Lower lobe of right lung (tissue), 2 donors: ENCODE results near the gene GPR149. TPM values are rescaled to one million over a fixed set of nuclear protein-coding genes. Genes with fewer than 3 reads are reported as not detected.

Experiments used
- ATAC-seq, 2 donors: fragments of 200-7000 bp; cut with Tn5 transposase; one replicate each; pipeline ENCODE4 v1.9.1; 2020 to 2022; ENCODE audit warnings: mild to moderate bottlenecking in 2 of 2, moderate library complexity in 2 of 2
- DNase-seq: peaks from one replicate; pipeline ENCODE4 v3.0.0-alpha.2; 2020
- H3K27ac ChIP-seq: fragments of 200-600 bp; one replicate; pipeline ENCODE4 v1.8.0; 2022
- H3K27me3 ChIP-seq: fragments of 200-600 bp; one replicate; pipeline ENCODE4 v1.8.0; 2022; ENCODE audit warnings: low read depth
- H3K36me3 ChIP-seq: fragments of 200-600 bp; one replicate; pipeline ENCODE4 v1.8.0; 2022; ENCODE audit warnings: mild to moderate bottlenecking
- H3K4me1 ChIP-seq: fragments of 200-600 bp; one replicate; pipeline ENCODE4 v1.8.0; 2022
- H3K4me3 ChIP-seq: fragments of 200-600 bp; one replicate; pipeline ENCODE4 v1.8.0; 2022; ENCODE audit warnings: mild to moderate bottlenecking
- H3K9me3 ChIP-seq: fragments of 200-600 bp; one replicate; pipeline ENCODE4 v1.8.0; 2022
- CTCF ChIP-seq: fragments of 200-600 bp; IDR thresholded peaks from one replicate; pipeline ENCODE4 v1.8.0; 2022; ENCODE audit warnings: antibody characterized with exemption, mild to moderate bottlenecking
- intact Hi-C: fragments of 100-400 bp; cut with DNase I; formaldehyde crosslinking; loops from one replicate; pipeline ENCODE4 v1.11.0; 2022
- total RNA-seq: library from RNA; stranded (reverse); fragmentation: NEBNext Ultra II Directional; extraction: Animal tissue kit (Norgen Biotek cat#: 25700); gene quantifications from one replicate; pipeline ENCODE4 v1.2.1, GENCODE V29; 2021
- donor health status: DM: no; HTN: yes; CAD: no; lungs with severe emphysema.

The GPR149 gene
- total RNA-seq, 1 donor from 2014 or later, result not detected

GRCh38 chr3:154304936-154305335 lies 125.1 kb downstream of the GPR149 start:
- H3K36me3 ChIP-seq, result peaks cover 86% of the 10 kb centered on the region
- H3K27me3 ChIP-seq, result no peaks in the 10 kb centered on the region
- H3K27ac ChIP-seq, result no peak overlapping the region
- ATAC-seq (no peak), DNase-seq (no peak)
- intact Hi-C loops, result no loop called here
- TF ChIP-seq CTCF, result no peak
- H3K4me3 ChIP-seq, result no peak overlapping the region
- H3K4me1 ChIP-seq, result no peaks in the 10 kb centered on the region
- no peaks in the 10 kb centered on the region for H3K9me3 ChIP-seq

GRCh38 chr3:154304116-154304786 lies 125.7 kb downstream of the GPR149 start:
- TF ChIP-seq CTCF, result no peak
- no peak overlapping the region for H3K27ac ChIP-seq
- H3K9me3 ChIP-seq, result no peaks in the 10 kb centered on the region
- intact Hi-C loops, result no loop called here
- ATAC-seq (no peak), DNase-seq (no peak)
- H3K36me3 ChIP-seq, result peaks cover 90% of the 10 kb centered on the region
- no peaks in the 10 kb centered on the region for H3K4me1 ChIP-seq
- no peak overlapping the region for H3K4me3 ChIP-seq
- H3K27me3 ChIP-seq, result no peaks in the 10 kb centered on the region

GRCh38 chr3:154301561-154301960 lies 128.4 kb downstream of the GPR149 start:
- TF ChIP-seq CTCF, result no peak
- no peak overlapping the region for H3K27ac ChIP-seq
- DNase-seq, result no peak
- H3K27me3 ChIP-seq, result no peaks in the 10 kb centered on the region
- peaks cover 99% of the 10 kb centered on the region for H3K36me3 ChIP-seq
- intact Hi-C loops, result no loop called here
- no peaks in the 10 kb centered on the region for H3K4me1 ChIP-seq
- H3K9me3 ChIP-seq, result no peaks in the 10 kb centered on the region
- no peak for ATAC-seq
- no peak overlapping the region for H3K4me3 ChIP-seq

- no peak overlapping the region for H3K27ac ChIP-seq
- no peaks in the 10 kb centered on the region for H3K27me3 ChIP-seq
- TF ChIP-seq CTCF, result no peak
- H3K4me1 ChIP-seq, result no peaks in the 10 kb centered on the region
- H3K36me3 ChIP-seq, result peaks cover 97% of the 10 kb centered on the region
- intact Hi-C loops, result no loop called here
- H3K4me3 ChIP-seq, result no peak overlapping the region
- no peaks in the 10 kb centered on the region for H3K9me3 ChIP-seq
- DNase-seq, result no peak
- ATAC-seq, result no peak
These were observed 136.0 kb downstream of the GPR149 start for GRCh38 chr3:154294016-154294415.

GRCh38 chr3:154290187-154290586 lies 139.8 kb downstream of the GPR149 start:
- H3K27me3 ChIP-seq, result no peaks in the 10 kb centered on the region
- TF ChIP-seq CTCF, result no peak
- H3K4me1 ChIP-seq, result no peaks in the 10 kb centered on the region
- H3K27ac ChIP-seq, result no peak overlapping the region
- H3K4me3 ChIP-seq, result no peak overlapping the region
- DNase-seq, result no peak
- H3K9me3 ChIP-seq, result no peaks in the 10 kb centered on the region
- peaks cover 92% of the 10 kb centered on the region for H3K36me3 ChIP-seq
- intact Hi-C loops, result no loop called here
- ATAC-seq, result no peak

Other genes with a start within 250 kb of the GPR149 start
- gene DHX36, start 105.7 kb downstream of the GPR149 start, total RNA-seq, result 65.5 TPM